HG03469 (cell line): ENCODE results near the gene FAM229A.
"Not testable (repeated sequence)": the region's sequence is repeated elsewhere in the genome, so short reads cannot be mapped to it uniquely, and the experiment has no call there.

Source experiments
- ATAC-seq: cut with Tn5 transposase; IDR thresholded peaks from one replicate; pipeline ENCODE4 v1.9.1; 2021; ENCODE audit warnings: mild to moderate bottlenecking, moderate library complexity, moderate number of reproducible peaks; ENCODE audit not compliant: unreplicated experiment

The FAM229A gene

GRCh38 chr1:32377541-32378220 lies 15.4 kb upstream of the FAM229A start:
- no peak for ATAC-seq

- no peak for ATAC-seq
Measured at GRCh38 chr1:32376199-32376598, 13.9 kb upstream of the FAM229A start.

- ATAC-seq: no peak
Measured at GRCh38 chr1:32373996-32374592, 11.8 kb upstream of the FAM229A start.

- ATAC-seq: no peak
Measured at GRCh38 chr1:32372149-32372756, 10.0 kb upstream of the FAM229A start.

- no peak for ATAC-seq
Measured at GRCh38 chr1:32367912-32368635, 5.8 kb upstream of the FAM229A start.

GRCh38 chr1:32365445-32365844 lies 3.2 kb upstream of the FAM229A start:
- no peak for ATAC-seq

- ATAC-seq: no peak
Measured at GRCh38 chr1:32364836-32365235, 2.6 kb upstream of the FAM229A start.

GRCh38 chr1:32363713-32364112 lies 1.4 kb upstream of the FAM229A start:
- ATAC-seq: no peak

- no peak for ATAC-seq
Measured at GRCh38 chr1:32361674-32362473, 411 bp downstream of the FAM229A start.

GRCh38 chr1:32361308-32361673 lies 994 bp downstream of the FAM229A start:
- ATAC-seq: no peak

- ATAC-seq: no peak
Measured at GRCh38 chr1:32358435-32358834, 3.9 kb downstream of the FAM229A start.

- ATAC-seq: no peak
Measured at GRCh38 chr1:32357614-32358013, 4.7 kb downstream of the FAM229A start.

GRCh38 chr1:32356478-32356877 lies 5.8 kb downstream of the FAM229A start:
- no peak for ATAC-seq

- not testable (repeated sequence) for ATAC-seq
Measured at GRCh38 chr1:32355778-32356177, 6.5 kb downstream of the FAM229A start.

GRCh38 chr1:32353886-32354570 lies 8.3 kb downstream of the FAM229A start:
- no peak for ATAC-seq

GRCh38 chr1:32353431-32353830 lies 8.9 kb downstream of the FAM229A start:
- ATAC-seq: no peak

- ATAC-seq: no peak
Measured at GRCh38 chr1:32352831-32353383, 9.4 kb downstream of the FAM229A start.

- no peak for ATAC-seq
Measured at GRCh38 chr1:32352239-32352745, 10.0 kb downstream of the FAM229A start.

- ATAC-seq: peak; percentile 72
Measured at GRCh38 chr1:32351399-32352238, 10.7 kb downstream of the FAM229A start.
